Kidney epithelial cell (primary cell): Measurements from ENCODE around the gene RNF20. TPM values are rescaled to one million over a fixed set of nuclear protein-coding genes. Genes with fewer than 3 reads are reported as not detected.

Experiments used
- DNase-seq: peaks from one replicate; pipeline ENCODE4 v3.0.0-alpha.2; 2010; ENCODE audit warnings: low read depth
- H3K27me3 ChIP-seq: 2 replicates; pipeline ENCODE4 v1.6.0; 2011; ENCODE audit warnings: low read length; ENCODE audit not compliant: control insufficient read depth, insufficient read depth
- H3K36me3 ChIP-seq: 2 replicates; pipeline ENCODE4 v1.5.1; 2011; ENCODE audit warnings: low read length; ENCODE audit not compliant: control insufficient read depth, insufficient read depth
- H3K4me3 ChIP-seq: 2 replicates; pipeline ENCODE4 v1.5.1; 2011; ENCODE audit warnings: low read depth, mild to moderate bottlenecking, control low read depth, low read length
- total RNA-seq: library from RNA; depleted of rRNA; stranded (reverse); fragments of >200 nt; gene quantifications from 2 replicates; pipeline ENCODE4 v1.2.3, GENCODE V29; 2015
- TF ChIP-seq, protein P1 (sequence below): IDR thresholded peaks from 2 replicates; pipeline ENCODE4 v1.5.1; 2011; ENCODE audit warnings: mild to moderate bottlenecking, moderate library complexity, low read length, control low read depth, inconsistent platforms; ENCODE audit not compliant: insufficient read depth, poor library complexity, severe bottlenecking

The RNF20 gene, protein sequence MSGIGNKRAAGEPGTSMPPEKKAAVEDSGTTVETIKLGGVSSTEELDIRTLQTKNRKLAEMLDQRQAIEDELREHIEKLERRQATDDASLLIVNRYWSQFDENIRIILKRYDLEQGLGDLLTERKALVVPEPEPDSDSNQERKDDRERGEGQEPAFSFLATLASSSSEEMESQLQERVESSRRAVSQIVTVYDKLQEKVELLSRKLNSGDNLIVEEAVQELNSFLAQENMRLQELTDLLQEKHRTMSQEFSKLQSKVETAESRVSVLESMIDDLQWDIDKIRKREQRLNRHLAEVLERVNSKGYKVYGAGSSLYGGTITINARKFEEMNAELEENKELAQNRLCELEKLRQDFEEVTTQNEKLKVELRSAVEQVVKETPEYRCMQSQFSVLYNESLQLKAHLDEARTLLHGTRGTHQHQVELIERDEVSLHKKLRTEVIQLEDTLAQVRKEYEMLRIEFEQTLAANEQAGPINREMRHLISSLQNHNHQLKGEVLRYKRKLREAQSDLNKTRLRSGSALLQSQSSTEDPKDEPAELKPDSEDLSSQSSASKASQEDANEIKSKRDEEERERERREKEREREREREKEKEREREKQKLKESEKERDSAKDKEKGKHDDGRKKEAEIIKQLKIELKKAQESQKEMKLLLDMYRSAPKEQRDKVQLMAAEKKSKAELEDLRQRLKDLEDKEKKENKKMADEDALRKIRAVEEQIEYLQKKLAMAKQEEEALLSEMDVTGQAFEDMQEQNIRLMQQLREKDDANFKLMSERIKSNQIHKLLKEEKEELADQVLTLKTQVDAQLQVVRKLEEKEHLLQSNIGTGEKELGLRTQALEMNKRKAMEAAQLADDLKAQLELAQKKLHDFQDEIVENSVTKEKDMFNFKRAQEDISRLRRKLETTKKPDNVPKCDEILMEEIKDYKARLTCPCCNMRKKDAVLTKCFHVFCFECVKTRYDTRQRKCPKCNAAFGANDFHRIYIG
- 26.1 and 26.2 TPM in 2 replicates for total RNA-seq

DNA sequence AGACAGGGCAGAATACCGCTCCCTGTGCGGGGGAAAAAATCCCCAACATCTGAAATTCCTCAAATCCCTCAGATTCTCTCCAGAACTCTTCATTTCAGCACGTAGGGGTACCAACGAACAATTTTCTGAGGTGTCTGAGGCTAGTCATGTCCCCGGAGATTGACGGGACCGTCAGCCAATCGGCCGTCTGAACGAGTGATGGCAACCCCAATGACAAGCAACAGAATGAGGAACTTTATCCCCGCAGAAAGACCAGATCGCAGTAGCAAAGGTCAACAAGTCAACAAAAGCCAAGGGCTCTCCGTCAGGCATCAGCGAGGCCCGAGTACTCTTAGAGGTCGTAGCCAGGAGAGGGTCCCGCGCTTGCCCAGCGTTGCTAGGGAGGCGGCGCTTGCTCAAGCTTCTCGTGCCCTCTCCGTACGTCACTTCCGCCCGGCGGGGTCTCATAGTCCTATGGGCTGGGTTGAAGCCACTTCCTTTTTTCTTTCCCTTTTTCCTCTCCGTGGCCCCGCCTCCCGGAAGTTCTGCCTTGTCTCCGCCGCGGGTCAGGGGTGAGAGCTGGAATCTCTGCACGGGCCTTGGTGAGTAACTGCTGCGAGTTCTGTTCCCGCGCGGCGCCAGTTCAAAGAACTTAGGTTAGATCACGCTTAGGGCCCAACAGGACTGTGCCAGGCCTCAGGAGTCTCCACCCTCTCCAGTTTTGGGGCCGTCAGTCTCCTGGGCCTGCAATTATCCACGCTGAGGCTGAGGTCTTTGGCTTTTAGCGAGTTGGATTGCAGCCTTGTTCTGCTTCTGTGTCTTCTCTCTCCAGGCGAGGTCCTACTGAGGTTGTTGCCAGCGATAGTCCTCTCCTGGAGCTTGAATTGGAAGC lies at the start of gene RNF20:
RNF20 (plus strand) TSS at position 520 of the 871 bp plus-strand sequence. CDS start 1,571 bp downstream, outside the sequence.
- TF ChIP-seq, protein P1, sequence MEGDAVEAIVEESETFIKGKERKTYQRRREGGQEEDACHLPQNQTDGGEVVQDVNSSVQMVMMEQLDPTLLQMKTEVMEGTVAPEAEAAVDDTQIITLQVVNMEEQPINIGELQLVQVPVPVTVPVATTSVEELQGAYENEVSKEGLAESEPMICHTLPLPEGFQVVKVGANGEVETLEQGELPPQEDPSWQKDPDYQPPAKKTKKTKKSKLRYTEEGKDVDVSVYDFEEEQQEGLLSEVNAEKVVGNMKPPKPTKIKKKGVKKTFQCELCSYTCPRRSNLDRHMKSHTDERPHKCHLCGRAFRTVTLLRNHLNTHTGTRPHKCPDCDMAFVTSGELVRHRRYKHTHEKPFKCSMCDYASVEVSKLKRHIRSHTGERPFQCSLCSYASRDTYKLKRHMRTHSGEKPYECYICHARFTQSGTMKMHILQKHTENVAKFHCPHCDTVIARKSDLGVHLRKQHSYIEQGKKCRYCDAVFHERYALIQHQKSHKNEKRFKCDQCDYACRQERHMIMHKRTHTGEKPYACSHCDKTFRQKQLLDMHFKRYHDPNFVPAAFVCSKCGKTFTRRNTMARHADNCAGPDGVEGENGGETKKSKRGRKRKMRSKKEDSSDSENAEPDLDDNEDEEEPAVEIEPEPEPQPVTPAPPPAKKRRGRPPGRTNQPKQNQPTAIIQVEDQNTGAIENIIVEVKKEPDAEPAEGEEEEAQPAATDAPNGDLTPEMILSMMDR: no peak
- no peaks in the 10 kb centered on the region for H3K27me3 ChIP-seq
- H3K4me3 ChIP-seq: peak within 1 kb of the TSS; percentile 66
- DNase-seq: peak; percentile 96
- no peaks in the 10 kb centered on the region for H3K36me3 ChIP-seq

DNA sequence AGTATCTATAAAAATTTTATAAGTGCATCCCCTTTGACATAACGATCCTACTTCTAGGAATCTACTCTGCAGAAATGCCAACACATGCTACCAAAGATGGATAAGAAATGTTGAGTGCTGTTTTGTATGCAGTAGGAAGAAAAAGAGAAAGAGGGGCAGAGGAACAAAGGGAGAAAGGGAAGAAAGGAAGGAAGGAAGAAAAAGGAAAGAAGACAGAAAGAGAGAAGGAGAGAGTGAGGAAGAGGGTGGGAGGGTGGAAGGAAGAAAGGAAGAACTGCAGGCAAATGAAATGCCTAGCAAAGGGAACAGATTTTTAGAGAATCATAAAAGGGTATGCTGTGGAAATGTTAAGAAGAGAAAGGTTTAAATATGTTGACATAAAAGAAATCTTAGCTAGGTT lies 49.6 kb upstream of the RNF20 start:
- TF ChIP-seq, protein P1: no peak
- DNase-seq: no peak
- Histone ChIP-seq H3K4me3 (no peak overlapping the region), H3K27me3 (no peaks in the 10 kb centered on the region), H3K36me3 (no peaks in the 10 kb centered on the region)

GRCh38 chr9:101485924-101486692 lies 47.5 kb upstream of the RNF20 start:
- TF ChIP-seq, protein P1: no peak
- no peaks in the 10 kb centered on the region for H3K27me3 ChIP-seq
- peak overlapping the region; percentile 74 for H3K4me3 ChIP-seq
- no peak for DNase-seq
- no peaks in the 10 kb centered on the region for H3K36me3 ChIP-seq

GRCh38 chr9:101486693-101487442 lies 46.8 kb upstream of the RNF20 start:
- DNase-seq: no peak
- TF ChIP-seq, protein P1: peak; percentile 31
- Histone ChIP-seq H3K36me3 (no peaks in the 10 kb centered on the region), H3K27me3 (no peaks in the 10 kb centered on the region), H3K4me3 (peak overlapping the region; percentile 74)

DNA sequence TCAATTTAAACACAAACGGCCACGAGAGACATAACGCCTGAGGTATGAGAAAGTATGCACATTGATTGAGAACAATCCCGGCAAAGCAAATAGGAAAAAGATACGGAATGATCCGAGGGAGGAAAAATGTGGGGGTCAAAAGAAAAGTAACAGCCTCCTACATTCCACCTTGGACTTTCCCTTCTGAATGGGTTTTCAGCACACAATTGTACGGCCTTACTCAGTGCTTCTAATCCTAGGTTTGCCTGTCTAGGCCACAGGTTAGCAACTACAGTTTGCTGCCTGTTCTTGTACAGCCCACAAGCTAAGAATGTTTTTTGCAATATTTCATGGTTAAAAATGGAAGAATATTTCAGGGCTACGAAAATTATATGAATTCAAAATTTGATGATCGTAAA lies 46.2 kb upstream of the RNF20 start:
- Histone ChIP-seq H3K27me3 (no peaks in the 10 kb centered on the region), H3K4me3 (no peak overlapping the region), H3K36me3 (no peaks in the 10 kb centered on the region)
- TF ChIP-seq, protein P1: no peak
- no peak for DNase-seq
